HG03108 (cell line): ENCODE results near the gene ZSWIM8.
"Not testable (repeated sequence)": the region's sequence is repeated elsewhere in the genome, so short reads cannot be mapped to it uniquely, and the experiment has no call there.

Experiments
- ATAC-seq: cut with Tn5 transposase; IDR thresholded peaks from one replicate; pipeline ENCODE4 v1.9.1; 2021; ENCODE audit warnings: moderate library complexity; ENCODE audit not compliant: unreplicated experiment

ZSWIM8 gene

GRCh38 chr10:73813333-73813732 is 27.9 kb downstream of the ZSWIM8 start:
- no peak for ATAC-seq

- ATAC-seq: no peak
These were observed 29.0 kb downstream of the ZSWIM8 start for GRCh38 chr10:73814276-73814895.

- no peak for ATAC-seq
These were observed 29.7 kb downstream of the ZSWIM8 start for GRCh38 chr10:73814896-73815718.

GRCh38 chr10:73815719-73816030 is 30.3 kb downstream of the ZSWIM8 start:
- ATAC-seq: no peak

GRCh38 chr10:73816917-73817729 is 31.7 kb downstream of the ZSWIM8 start:
- no peak for ATAC-seq

- ATAC-seq: no peak
These were observed 32.4 kb downstream of the ZSWIM8 start for GRCh38 chr10:73817826-73818225.

GRCh38 chr10:73818402-73818801 is 33.0 kb downstream of the ZSWIM8 start:
- ATAC-seq: no peak

- ATAC-seq: no peak
These were observed 33.7 kb downstream of the ZSWIM8 start for GRCh38 chr10:73819081-73819480.

GRCh38 chr10:73819513-73820093 is 34.2 kb downstream of the ZSWIM8 start:
- no peak for ATAC-seq

- ATAC-seq: no peak
These were observed 38.0 kb downstream of the ZSWIM8 start for GRCh38 chr10:73823391-73823790.

GRCh38 chr10:73824146-73824725 is 38.8 kb downstream of the ZSWIM8 start:
- no peak for ATAC-seq

GRCh38 chr10:73827346-73828089 is 42.1 kb downstream of the ZSWIM8 start:
- ATAC-seq: no peak

- no peak for ATAC-seq
These were observed 42.8 kb downstream of the ZSWIM8 start for GRCh38 chr10:73828161-73828560.

- not testable (repeated sequence) for ATAC-seq
These were observed 43.7 kb downstream of the ZSWIM8 start for GRCh38 chr10:73829090-73829489.

GRCh38 chr10:73836427-73836980 is 51.1 kb downstream of the ZSWIM8 start:
- no peak for ATAC-seq

- ATAC-seq: no peak
These were observed 51.7 kb downstream of the ZSWIM8 start for GRCh38 chr10:73837072-73837471.

- no peak for ATAC-seq
These were observed 52.7 kb downstream of the ZSWIM8 start for GRCh38 chr10:73838008-73838567.

GRCh38 chr10:73838827-73839226 is 53.4 kb downstream of the ZSWIM8 start:
- no peak for ATAC-seq

- ATAC-seq: no peak
These were observed 54.0 kb downstream of the ZSWIM8 start for GRCh38 chr10:73839276-73839966.
